D341Med (cell line): ENCODE measurements around the gene IGSF21.
A peak's percentile ranks its signal among the peaks of the same experiment; 100 is the strongest.

Source experiments
- DNase-seq: peaks from one replicate; pipeline ENCODE4 v3.0.0; 2012; ENCODE audit warnings: low spot score

Gene IGSF21

DNA sequence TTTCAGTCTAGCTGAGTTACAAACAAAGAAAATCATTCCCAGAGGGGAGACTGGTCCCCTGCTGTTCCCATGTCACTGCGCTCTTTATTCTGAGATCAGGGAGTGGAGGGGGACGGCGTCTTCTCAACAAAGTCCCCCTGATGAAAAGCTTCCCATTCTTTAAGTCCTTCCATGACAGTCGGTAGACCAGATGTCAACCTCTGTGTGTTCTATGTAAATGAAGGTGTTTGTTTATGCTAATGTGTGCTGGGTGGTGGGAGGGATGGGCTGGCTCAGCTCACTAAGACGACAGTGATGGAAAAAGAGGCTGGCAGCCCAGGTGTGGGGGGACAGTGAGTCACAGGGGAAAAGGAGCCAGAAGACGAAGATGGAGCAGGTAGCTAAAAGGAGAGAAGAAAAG, 225.0 kb downstream of the IGSF21 start:
- no peak for DNase-seq

DNA sequence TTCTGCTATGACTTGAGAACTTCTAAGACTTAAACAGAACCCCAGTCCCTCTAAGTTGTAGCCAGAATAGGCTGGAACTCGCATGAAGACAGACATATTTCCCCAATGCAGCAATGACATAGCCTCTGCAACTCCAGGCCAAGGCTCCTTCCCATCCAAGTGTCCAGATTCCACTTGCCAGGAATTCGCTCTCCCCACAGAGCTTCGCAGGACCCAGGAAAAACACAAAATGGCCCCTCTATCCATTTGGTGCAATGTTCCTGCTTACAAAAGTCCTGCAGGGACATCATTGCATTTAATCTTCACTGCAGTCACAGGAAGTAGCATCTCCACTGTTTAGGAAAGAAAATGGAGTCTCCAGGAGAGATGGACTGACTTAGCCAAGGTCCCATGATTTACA, 225.6 kb downstream of the IGSF21 start:
- DNase-seq: no peak

DNA sequence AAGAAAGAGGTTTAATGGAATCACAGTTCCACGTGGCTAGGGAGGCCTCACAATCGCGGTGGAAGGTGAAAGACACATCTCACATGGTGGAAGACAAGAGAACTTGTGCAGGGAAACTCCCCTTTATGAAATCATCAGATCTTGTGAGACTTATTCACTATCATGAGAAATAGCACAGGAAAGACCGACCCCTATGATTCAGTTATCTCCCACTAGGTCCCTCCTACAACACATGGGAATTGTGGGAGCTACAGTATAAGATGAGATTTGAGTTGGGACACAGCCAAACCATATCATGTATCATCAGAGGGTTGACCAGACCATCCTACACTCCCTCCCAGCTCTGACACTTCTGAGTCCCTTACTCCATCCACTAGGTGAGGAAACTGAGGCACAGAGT, 229.2 kb downstream of the IGSF21 start:
- DNase-seq: no peak

DNA sequence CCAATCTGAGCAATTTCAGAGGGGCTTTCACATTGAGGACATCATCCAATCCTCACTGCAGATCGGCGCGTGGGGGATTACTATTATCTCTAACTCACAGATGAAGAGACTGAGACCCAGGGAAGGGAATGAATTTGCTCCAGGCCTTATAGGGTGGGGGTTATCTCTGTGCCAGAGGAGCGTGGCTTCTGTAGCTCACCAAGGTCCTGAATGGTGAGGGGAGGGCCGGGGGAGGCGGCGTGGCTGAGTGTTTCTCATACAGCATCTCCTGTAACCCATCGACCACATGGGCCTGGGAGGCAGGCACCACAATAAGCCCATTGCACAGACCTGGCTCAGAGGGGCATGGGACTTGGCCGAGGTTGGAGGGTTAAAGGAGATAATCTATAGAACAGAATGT, 230.2 kb downstream of the IGSF21 start:
- DNase-seq: no peak

DNA sequence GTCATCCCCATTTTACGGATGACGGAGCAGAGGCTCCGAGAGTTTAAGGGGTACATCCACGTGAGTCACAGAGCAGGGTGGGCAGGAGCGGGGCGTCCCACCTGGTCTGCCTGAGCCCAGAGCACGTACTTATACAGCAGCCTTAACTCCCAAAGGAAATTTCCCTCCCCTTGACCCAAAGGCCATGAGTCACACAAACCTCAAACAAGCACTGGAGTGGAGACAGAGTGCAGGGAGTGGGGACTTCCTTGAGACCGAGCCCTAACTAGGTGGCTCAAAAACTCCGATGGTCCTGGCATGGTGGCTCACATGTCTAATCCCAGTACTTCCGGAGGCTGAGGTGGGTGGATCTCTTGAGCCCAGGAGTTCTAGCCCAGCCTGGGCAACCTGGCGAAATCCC, 231.6 kb downstream of the IGSF21 start:
- no peak for DNase-seq

DNA sequence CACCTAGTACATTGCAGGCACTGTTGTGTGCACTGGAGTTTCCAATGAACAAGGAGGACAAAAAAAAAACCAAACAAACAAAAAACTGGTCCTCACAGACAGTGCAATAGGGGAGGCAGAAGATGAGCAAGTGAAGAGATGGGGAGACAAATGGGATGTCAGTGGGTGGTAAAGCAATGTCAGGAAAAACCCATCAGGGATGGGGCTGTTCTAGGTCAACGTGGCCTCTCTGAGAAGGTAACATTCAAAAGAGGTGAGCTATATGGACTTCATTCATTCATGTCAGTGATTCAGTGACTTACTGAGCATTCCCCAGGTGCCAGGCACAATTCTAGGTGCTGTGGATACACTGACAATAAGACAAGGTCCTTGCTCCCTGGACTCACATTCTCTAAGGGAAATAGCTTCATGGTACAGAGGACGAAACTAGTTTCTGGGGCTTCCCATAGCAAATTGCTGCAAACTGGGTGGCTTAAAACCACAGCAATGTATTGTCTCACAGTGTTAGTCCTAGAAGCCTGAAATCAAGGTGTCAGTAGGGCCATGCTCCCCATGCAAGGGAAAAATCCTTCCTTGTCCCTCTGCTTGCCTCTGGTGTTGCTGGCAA, 232.7 kb downstream of the IGSF21 start:
- DNase-seq: no peak

DNA sequence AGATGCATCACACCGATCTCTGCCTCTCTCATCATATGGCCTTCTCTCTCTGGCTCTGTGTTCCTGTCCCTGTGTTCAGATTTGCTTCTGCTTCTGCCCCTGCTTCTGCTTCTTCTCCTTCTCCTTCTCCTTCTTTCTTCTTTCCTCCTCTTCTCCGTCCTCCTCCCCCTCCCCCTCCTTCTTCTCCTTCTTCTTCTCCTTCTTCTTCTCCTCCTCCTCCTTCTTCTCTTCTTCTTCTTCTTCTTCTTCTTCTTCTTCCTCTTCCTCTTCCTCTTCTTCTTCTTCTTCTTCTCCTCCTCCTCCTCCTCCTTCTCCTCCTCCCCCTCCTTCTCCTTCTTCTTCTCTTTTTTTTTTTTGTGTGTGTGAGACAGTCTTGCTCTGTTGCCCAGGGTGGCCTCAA, 233.2 kb downstream of the IGSF21 start:
- DNase-seq: no peak

DNA sequence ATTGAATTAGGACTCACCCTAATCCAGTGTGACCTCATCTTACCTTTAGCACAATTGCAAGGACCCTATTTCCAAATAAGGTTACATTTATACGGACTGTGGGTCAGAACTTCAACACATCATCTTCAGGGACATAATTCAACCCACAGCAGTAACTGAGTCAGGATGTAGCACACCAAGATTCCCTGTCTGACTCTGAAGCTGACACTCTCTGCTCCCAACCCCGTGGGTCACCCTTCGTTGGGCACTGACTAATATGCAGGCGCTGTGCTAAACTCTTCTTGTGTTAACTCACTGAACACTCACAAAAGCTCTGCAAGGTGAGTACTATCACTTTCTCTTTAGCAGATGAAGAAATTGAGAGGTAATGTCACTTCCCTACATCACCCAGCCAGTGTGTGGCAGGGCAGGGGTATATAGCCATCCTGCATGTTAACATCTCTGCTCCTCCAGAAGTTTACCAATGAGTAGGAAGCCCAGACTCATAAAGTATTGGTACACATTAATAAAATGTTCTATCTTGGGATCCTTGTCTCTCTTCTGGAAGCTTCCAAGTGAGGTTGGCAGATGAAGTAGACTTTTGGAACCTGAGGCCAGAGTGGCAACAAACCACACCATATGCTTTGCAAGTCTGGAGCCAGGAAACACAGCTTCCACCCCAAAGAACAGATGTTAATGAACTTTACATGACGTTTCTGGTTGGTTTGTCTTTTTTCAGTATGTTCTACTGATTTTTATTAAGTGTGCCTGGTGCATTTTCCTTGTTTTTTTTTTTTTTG, 233.9 kb downstream of the IGSF21 start:
- no peak for DNase-seq

DNA sequence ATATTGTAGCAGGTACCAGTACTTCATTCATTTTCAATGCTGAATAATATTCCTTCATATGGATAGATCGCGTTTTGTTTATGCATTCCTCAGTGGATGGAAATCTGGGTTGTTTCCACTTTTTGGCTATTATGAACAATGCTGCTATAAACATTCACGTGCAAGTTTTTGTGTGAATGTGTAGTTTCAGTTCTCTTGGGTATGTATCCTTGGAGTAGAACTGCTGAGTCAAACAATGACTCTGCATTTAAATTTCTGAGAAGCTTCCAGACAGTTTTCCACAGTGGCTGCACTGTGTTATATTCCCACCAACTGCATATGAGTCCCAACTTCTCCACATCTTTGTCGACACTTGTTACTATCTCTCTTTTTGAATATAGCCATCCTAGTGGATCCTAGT, 235.1 kb downstream of the IGSF21 start:
- no peak for DNase-seq

DNA sequence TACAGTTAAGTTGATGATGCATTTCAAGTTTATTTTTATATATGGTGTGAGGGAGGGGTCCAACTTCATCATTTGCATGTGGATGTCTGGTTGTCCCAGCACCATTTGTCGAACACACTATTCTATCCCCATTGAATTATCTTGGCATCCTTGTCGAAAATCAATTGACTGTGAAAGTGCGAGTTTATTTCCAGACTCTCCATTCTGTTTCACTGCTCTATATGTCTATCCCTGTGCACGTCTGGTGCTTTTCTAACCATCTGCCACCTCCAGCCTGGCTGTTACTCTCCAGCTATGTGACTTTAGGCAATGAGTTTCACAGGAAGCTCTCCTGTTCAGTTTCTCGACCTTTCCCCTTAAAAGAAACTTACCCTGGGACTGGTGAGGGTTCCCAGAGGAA, 236.0 kb downstream of the IGSF21 start:
- DNase-seq: no peak

DNA sequence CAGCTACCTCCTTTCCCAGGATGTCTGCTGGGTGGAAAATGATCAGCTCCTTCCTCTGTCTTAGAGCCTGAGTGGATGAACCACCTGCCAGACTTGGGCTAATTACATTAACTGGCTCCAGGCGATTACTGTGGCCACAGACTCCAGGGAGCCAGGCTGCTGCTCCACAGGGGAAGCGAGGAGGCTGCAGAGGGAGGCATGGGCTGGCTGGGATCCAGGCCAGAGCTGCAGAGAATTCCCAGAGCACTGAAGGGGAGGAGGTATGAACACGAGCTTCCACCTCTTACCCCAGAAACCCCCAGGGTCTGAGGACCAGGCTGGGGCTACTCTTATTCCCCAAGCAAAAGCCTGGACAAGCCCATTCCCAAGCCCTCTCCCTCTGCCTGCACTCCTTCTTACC, 237.2 kb downstream of the IGSF21 start:
- DNase-seq: peak; percentile 87

DNA sequence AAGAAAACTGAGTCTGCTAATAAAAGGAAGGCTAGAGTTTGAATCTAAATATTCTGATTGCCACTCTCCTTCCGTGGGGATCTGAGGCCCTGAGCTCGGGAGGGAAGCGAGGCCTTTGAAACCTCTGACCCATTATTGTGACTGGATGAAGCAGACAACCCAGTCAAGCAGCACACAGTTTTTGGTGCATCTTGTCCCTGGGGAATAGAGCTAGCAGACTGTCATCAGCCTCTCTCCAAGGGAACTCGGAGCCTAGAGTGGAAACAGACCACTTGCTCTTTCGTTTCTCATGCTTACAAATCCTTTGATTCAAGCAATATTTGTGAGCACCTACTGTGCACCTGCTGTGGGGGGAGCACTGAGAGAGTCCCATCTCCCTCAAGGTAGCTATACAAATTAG, 240.0 kb downstream of the IGSF21 start:
- no peak for DNase-seq

DNA sequence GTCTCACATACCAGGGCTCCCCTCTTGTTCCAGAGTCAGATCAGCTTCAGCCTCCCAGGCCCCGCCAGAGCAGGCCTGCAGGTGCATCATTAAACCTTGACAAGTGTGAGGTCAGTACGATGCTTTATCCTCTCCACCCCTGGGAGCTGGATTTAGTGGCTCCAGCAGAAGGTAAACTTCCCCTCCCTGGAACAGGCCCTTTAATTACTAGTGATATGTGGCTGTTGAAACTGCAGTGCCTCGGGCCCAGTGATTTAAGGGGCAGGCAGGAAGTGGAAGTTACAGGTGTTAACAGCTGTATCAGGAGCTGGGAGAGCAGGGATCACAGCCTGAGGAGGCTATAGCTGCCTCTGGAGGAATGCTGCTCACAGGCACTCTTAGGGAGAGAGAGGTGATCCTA, 240.8 kb downstream of the IGSF21 start:
- no peak for DNase-seq

DNA sequence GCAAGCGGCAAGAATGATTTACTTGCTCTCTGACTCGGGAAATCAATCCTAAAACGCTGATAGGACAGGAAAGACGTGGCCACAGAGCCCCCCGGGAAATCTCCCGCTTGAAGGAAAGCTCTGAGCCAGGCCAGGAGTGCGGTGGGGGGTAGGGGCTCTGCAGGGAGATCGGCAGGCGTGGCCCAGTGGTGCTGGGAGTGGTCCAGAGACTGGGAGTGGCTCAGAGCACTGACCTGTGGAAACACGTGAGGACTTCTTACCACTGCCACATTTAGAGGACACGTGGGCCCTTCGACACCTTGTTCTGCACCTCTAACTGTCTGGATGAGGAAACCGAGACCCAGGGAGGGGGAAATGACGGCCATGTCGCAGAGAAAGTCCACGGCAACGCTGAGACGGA, 243.1 kb downstream of the IGSF21 start:
- DNase-seq: no peak

DNA sequence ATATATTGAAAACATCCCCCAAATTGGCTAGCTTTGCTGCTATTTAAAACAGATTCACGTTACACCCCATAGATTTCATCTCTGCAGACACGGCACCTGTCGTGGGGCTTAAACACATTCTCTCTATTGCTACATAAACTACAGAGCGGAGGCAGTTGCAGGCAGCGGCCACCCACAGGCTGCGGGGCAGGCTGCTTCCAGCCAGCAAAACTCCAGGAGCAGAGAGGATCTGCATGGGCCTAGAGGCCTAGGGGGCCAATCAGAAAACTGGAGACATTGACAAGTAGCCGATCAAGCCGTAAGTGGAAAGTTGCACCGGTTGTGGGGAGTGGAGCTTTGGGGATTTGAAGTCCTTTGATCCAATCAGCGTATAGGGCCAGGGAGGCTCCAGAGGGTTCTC, 244.1 kb downstream of the IGSF21 start:
- no peak for DNase-seq

DNA sequence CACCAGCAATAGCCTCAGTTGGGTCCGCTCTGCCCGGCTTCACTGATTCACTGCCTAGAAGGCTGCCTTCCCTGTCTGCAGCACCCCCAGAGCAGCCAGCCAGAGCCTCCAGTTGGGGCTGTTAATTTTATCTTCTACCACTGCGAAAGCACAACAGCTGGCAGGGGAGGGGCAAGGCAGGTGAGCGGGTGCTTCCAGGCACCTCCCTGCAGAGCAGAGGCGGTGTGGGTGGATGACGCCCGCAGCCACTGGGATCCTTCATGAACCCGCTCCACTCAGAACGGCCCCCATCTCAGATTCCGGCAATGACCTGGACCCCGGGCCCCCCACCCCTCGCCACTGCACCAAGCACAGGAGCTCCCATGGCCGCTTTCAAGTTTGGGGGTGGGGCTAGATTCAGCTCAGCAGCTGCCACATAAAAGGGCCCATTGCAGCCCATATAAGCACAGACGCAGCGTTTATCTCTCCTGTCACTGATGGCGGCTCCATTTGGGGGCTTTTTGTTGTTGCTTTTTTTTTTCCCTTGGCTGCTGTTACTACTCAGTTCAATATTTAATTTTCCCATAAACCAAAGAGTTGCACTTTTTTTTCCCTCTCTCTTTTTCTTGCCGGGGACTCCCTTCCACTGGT, 245.2 kb downstream of the IGSF21 start:
- DNase-seq: no peak

DNA sequence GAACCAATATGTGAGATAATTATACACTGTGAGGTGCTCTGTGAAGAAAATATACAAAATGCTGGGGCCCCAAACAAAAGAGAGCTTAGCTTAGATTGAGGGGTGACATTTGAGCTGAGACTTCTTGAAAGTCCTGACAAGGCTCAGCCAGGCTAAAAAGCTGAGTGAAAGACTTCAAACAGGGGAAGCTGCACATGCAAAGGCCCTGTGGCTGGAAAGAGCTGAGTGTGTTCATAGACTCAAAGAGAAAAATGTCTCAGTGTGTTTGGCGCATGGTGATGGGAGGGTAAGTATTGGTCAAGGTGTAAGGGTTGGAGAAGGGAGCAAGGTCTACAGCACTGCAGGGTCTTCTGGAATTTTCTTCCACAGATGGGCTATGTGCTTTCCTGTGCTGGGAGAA, 245.9 kb downstream of the IGSF21 start:
- no peak for DNase-seq

DNA sequence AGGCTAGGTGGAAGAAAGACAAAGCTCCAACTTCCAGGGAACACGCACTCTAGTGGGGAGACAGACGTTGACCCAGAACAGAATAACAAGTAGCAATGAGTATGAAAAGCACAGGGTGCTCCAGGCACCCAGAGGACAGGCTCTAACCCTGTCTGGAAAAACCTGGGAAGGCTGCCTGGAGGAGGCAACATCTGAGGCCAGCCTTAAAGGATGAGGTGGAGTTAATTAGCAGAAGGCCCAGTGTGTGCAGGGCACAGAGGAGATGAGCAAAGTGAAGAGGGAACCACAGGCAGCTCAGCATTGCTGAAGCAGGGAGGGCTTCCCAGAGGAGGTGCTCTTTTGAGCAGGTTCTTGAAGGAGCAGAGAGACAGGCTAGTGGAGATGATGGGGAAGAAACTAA, 246.4 kb downstream of the IGSF21 start:
- no peak for DNase-seq

DNA sequence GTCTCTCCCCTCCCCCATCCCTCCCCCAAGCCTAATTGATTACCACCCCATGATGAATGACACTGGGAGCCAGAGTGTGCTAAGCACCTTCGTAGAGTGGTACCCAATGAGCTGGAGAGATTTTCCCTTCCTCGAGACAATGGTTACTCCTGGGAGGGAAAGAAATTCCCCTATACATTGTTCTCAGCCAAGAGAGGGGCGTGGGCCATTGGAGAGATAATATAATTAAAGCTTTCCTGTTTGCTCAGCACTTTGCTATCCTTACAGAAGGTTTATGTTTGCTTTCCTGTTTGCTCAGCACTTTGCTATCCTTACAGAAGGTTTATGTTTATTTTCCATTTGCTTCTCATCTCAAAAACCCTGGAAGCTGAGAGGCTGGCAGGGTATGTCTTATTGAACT, 247.0 kb downstream of the IGSF21 start:
- DNase-seq: no peak

DNA sequence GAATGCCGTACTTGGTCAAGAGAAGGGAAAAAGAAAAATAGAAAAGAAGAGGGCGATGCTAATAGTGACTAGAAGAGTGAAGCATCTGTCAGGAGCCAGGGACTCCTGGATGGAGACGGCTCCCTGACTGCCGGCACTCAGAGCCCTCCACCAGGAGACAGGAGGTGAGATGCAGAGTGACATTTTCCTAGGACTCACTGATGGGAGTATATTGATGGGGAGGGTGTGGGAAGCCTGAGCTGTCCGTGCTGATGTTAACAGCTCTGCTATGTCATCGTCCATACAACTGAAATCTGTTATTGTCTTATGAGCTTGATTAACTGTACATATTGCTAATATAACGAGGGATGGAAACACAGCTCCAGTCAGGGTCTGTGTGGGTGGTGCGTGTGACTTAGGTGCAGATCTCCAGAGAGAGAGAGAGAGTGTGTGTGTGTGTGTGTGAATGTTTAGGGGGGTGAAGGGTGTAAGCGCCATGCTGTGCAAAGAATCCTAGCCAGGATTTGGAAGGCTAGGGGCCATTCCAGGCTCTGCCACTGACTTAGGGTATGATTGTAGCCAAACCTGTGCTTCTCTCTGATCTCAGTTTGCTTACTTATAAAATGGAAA, 250.1 kb downstream of the IGSF21 start:
- DNase-seq: no peak

DNA sequence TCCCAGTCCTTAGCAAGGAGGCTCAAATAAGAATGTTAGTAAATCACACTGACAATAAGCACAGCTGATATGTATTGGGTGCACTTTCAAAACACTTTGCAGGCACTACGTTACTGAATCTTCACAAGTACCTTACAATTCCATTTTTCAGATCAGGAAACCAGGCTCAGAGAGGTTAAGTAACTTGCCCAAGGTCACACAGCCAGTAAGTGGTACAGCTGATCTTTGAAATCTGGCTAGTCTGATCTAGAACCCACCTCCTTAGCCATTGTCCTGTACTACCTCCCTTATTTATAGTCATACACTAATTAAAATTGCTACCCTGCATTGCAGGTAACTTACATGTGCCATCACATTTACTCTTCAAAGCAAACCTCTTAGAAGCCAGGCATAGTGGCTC, 251.0 kb downstream of the IGSF21 start:
- DNase-seq: no peak

DNA sequence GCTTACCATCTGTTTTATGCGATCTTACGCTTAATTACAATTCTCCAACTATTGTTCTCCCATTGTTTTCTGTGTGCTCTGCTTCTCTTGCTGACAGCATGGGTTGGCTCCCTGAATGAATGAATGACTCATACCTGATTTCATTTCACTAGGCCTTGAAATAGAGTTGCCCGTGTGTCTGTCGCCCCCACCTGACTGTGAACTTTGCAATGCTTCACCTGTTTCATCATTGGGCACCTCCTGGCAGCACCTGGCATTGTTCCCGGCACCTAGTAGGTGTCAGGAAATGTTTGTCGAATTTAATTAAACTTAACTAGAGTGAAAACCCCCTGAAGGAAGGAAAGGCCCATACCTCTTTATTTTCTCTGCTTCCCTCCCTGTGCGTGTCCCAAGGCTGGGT, 252.7 kb downstream of the IGSF21 start:
- DNase-seq: no peak

DNA sequence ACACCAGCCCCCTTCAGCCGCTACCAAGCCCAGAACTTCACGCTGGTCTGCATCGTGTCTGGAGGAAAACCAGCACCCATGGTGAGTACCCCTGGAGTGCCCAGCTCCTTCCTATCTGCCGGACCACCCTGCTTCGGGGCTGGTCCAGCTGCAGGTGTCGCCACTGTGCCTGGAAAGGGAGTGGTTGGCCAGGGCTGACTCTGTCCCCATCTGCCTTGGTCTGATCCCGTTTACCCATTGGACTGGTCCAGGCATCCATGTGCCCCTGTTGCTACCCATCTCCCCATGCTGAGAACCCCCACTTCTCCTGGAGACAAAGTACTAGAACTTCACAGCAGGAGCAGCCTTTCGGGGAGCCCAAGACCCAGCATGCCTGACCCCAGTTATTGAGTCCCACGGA, 254.6 kb downstream of the IGSF21 start:
- DNase-seq: no peak
